Body of pancreas (tissue), 4 donors: Measurements from ENCODE around the gene DNAH2. TPM values are rescaled to one million over a fixed set of nuclear protein-coding genes. Genes with fewer than 3 reads are reported as not detected.

Source experiments
- ATAC-seq: fragments of 150-250 bp; one replicate; pipeline ENCODE4 v1.9.1; 2016
- DNase-seq, 4 donors: peaks; one replicate each; pipeline ENCODE4 v3.0.0-alpha.2; 2019
- H3K27ac ChIP-seq, 4 donors: fragments of 200-600 bp; sonication (generic); 1 replicate in 3 of 4; 2 replicates in 1 of 4; pipeline versions ENCODE4 v1.5.1 to v1.6.1; 2016 to 2019; ENCODE audit warnings: mild to moderate bottlenecking in 1 of 4, mixed read lengths in 1 of 4, moderate library complexity in 1 of 4
- H3K27me3 ChIP-seq, 2 donors: fragments of 200-600 bp; sonication (generic); one replicate each; pipeline ENCODE4 v1.6.0; 2016; ENCODE audit warnings: mild to moderate bottlenecking in 1 of 2
- H3K36me3 ChIP-seq, 2 donors: fragments of 200-600 bp; sonication (generic); replicated peaks in 1 of 2; 2 replicates each; pipeline ENCODE4 v1.5.1; 2016; ENCODE audit warnings: low read depth in 2 of 2; ENCODE audit not compliant: insufficient read depth in 1 of 2
- H3K4me1 ChIP-seq: fragments of 200-600 bp; sonication (generic); one replicate; pipeline ENCODE4 v1.6.0; 2016
- H3K4me3 ChIP-seq, 2 donors: fragments of 200-600 bp; sonication (generic); 1 replicate in 1 of 2; 2 replicates in 1 of 2; pipeline ENCODE4 v1.5.1; 2016 to 2019
- H3K9me3 ChIP-seq, 3 donors: fragments of 200-600 bp; sonication (generic); 1 replicate in 2 of 3; 2 replicates in 1 of 3; pipeline ENCODE4 v1.5.1; 2016
- CTCF ChIP-seq, 7 experiments: fragments of 450-650 bp in 4 of 7; fragments of 200-600 bp in 3 of 7; sonication (generic) in 3 of 7; IDR thresholded peaks; one replicate each; pipeline ENCODE4 v1.5.1; 2016 to 2019; ENCODE audit warnings: antibody characterized with exemption in 7 of 7
- POLR2A ChIP-seq, 3 donors: fragments of 450-650 bp; IDR thresholded peaks; one replicate each; pipeline ENCODE4 v1.6.1; 2016; ENCODE audit warnings: antibody characterized with exemption in 3 of 3, mild to moderate bottlenecking in 2 of 3
- WGBS, 2 donors: methylation state at CpG; one replicate each; pipeline ENCODE4 v1.1.5; 2017; 5-methylcytosine and 5-hydroxymethylcytosine counted together
- intact Hi-C: fragments of 100-400 bp; cut with DNase I; formaldehyde crosslinking; loops from one replicate; pipeline ENCODE4 v1.15.1; 2023
- total RNA-seq, 2 donors: library from RNA; depleted of rRNA; stranded (reverse); fragments of >200 nt; gene quantifications; one replicate each; pipeline ENCODE4 v1.1.0, GENCODE V29; 2016

Gene DNAH2
- total RNA-seq, 2 donors from 2014 or later = 0.26 to 0.66 TPM

DNA sequence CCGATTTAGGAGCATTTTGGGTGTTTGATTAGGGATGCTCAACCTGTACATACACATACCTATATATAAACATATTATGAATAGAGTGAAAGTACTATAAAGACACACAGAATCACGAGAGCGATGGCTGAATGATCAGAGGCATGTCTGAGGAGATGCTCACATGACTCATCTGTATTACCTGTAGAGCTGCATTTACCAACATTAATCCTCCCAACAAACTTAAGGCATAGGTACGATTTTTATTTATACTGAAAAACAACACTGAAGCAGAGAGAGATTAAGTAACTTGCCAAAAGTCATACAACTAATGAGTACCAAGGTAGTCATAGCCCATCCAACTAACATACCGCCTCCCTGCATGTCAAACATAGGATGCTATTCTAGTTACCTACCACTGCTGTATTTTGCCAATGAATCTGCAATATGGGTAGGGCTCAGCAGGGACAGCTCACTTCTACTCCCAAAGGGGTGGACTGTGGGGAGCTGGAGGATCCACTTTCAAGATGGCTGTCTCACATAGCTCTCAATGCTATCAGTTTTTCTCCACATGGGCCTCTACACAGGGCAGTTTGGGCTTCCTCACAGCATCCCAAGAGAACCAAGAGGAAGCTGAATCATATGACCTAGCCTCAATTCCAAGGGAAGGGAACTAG lies 147.6 kb downstream of the DNAH2 start:
- H3K27ac ChIP-seq = no peak overlapping the region
- no peaks in the 10 kb centered on the region for H3K9me3 ChIP-seq
- H3K27me3 ChIP-seq = no peaks in the 10 kb centered on the region
- no peaks in the 10 kb centered on the region for H3K4me1 ChIP-seq
- DNase-seq (no peak), ATAC-seq (no peak)
- WGBS, 2 donors = 85 to 90% methylated on average over 5 of the region's 5 CpGs
- no peak overlapping the region for H3K4me3 ChIP-seq
- H3K36me3 ChIP-seq = no peaks in the 10 kb centered on the region
- intact Hi-C loops = loop anchor here (5.0 kb wide), 2 partner anchors 32 to 122 kb away; no protein-coding TSS in a partner anchor
- TF ChIP-seq CTCF (IDR thresholded peaks at IDR 0.05) (no peak), POLR2A (IDR thresholded peaks at IDR 0.05) (no peak)

GRCh38 chr17:7867881-7868329 lies 150.4 kb downstream of the DNAH2 start:
- no peaks in the 10 kb centered on the region for H3K9me3 ChIP-seq
- no peak for ATAC-seq
- TF ChIP-seq POLR2A (IDR thresholded peaks at IDR 0.05) = no peak
- no peak for TF ChIP-seq CTCF (IDR thresholded peaks at IDR 0.05)
- intact Hi-C loops = no loop called here
- H3K27ac ChIP-seq = no peak overlapping the region
- H3K27me3 ChIP-seq = no peaks in the 10 kb centered on the region
- no peak for DNase-seq
- WGBS, 2 donors = 44 to 65% methylated on average over 5 of the region's 5 CpGs
- H3K4me1 ChIP-seq = no peaks in the 10 kb centered on the region
- no peaks in the 10 kb centered on the region for H3K36me3 ChIP-seq
- no peak overlapping the region for H3K4me3 ChIP-seq

DNA sequence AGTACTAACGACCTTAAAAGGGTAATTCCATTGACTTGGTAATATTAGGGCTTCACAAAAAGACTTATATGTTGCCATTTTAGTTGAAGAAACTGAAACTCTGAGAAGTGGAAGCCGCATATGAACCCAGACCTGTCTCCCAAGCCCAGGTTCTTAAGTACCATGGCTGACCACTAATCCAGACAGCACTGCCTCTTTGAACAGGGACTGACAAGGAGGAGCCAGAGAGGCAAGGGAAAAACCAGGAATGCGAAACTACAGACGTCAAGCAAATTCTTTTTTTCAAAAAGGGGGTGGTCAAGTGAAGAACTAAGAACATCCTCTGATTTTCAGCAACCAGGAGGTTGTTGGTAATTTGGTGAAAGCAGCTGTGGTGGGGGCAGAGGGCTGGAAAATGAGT lies 155.5 kb downstream of the DNAH2 start:
- DNase-seq (no peak), ATAC-seq (no peak)
- H3K36me3 ChIP-seq = no peaks in the 10 kb centered on the region
- H3K4me1 ChIP-seq = no peaks in the 10 kb centered on the region
- H3K9me3 ChIP-seq = no peaks in the 10 kb centered on the region
- H3K4me3 ChIP-seq = no peak overlapping the region
- no peak for TF ChIP-seq POLR2A (IDR thresholded peaks at IDR 0.05)
- no peak for TF ChIP-seq CTCF (IDR thresholded peaks at IDR 0.05)
- 66 to 75% methylated on average over 4 of the region's 4 CpGs for WGBS, 2 donors
- H3K27me3 ChIP-seq = no peaks in the 10 kb centered on the region
- H3K27ac ChIP-seq = no peak overlapping the region
- intact Hi-C loops = no loop called here

DNA sequence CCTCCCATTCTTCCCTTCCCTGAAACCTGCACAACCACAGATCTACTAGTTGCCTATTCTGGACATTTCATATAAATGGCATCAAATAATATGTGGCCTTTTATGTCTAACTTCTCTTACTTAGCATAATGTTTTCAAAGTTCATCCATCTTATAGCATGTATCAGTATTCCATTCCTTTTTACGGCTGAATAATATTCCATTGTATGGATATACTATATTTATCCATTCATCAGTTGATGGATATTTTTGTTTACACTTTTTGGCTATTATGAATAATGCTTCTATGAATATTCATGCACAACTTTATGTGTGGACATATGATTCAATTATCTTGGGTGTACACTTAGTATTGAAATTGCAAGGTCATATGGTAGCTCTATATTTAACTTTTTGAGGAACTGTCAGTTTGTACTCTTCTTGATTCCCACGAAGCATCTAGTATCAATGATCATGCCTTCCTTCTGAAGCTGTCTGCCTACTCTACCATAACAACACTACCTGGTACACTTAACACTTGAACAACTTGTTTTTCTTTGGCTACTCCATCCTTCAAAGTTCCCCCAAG lies 158.3 kb downstream of the DNAH2 start:
- Histone ChIP-seq H3K4me3 (no peak overlapping the region), H3K9me3 (no peaks in the 10 kb centered on the region), H3K27me3 (no peaks in the 10 kb centered on the region), H3K4me1 (no peaks in the 10 kb centered on the region), H3K36me3 (peaks cover 0 to 3% of the 10 kb centered on the region in 2 donors), H3K27ac (no peak overlapping the region)
- WGBS, 2 donors = 73 to 79% methylated on average over 2 of the region's 2 CpGs
- DNase-seq = no peak
- intact Hi-C loops = no loop called here
- no peak for TF ChIP-seq POLR2A (IDR thresholded peaks at IDR 0.05)
- TF ChIP-seq CTCF (IDR thresholded peaks at IDR 0.05) = no peak
- no peak for ATAC-seq

DNA sequence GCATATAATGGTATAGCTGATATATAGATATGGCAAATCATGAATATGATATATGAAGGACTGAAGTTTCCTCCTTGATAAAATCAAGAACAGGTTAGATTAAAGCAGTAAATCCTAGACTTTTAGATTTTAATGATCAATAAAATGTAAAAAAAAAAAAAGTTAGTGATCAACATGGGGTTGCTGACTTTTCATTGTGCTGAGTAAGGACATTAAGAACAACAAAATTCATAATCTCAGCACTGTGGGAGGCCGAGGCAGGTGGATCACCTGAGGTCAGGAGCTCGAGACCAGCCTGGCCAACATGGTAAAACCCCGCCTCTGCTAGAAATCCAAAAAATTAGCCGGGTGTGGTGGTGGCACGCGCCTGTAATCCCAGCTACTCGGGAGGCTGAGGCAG lies 160.7 kb downstream of the DNAH2 start:
- Histone ChIP-seq H3K9me3 (no peaks in the 10 kb centered on the region), H3K4me3 (no peak overlapping the region), H3K27ac (no peak overlapping the region), H3K4me1 (peaks cover 5% of the 10 kb centered on the region), H3K36me3 (peaks cover 0 to 3% of the 10 kb centered on the region in 2 donors), H3K27me3 (no peaks in the 10 kb centered on the region)
- 92 to 94% methylated on average over 7 of the region's 7 CpGs for WGBS, 2 donors
- TF ChIP-seq POLR2A (IDR thresholded peaks at IDR 0.05) (no peak), CTCF (IDR thresholded peaks at IDR 0.05) (no peak)
- DNase-seq = no peak
- intact Hi-C loops = no loop called here
- no peak for ATAC-seq
